ENCODE measurements around the gene WDFY2.

Gene WDFY2

GRCh38 chr13:51596541-51596940 lies 12.3 kb downstream of the WDFY2 start:
- Histone ChIP-seq H4K20me1 (ENCODE audit: insufficient read depth, low read length) (no peaks in the 10 kb centered on the region), H3K79me2 (ENCODE audit: low read length) (peaks cover 35% of the 10 kb centered on the region), H3K36me3 (replicated peaks; ENCODE audit: low read depth, low read length) (peaks cover under 1% of the 10 kb centered on the region), H3K4me2 (ENCODE audit: low read length) (no peak overlapping the region), H3K4me1 (ENCODE audit: low read length) (peaks cover 6% of the 10 kb centered on the region; the same call in 1 of the 2 replicates), H3K9me3 (ENCODE audit: insufficient read depth, low read length) (no peaks in the 10 kb centered on the region), H3K27ac (ENCODE audit: low read length) (no peak overlapping the region), H2AFZ (ENCODE audit: low read depth, low read length) (no peak overlapping the region), H3K9ac (ENCODE audit: low read length) (no peak overlapping the region), H3K27me3 (ENCODE audit: low read depth, low read length) (no peaks in the 10 kb centered on the region), H3K4me3 (ENCODE audit: low read length) (no peak overlapping the region)
- TF ChIP-seq CTCF (IDR thresholded peaks at IDR 0.05; ENCODE audit: low read depth, low read length) = no peak
- no peak for TF ChIP-seq EZH2phosphoT487 (IDR thresholded peaks at IDR 0.05; ENCODE audit: low read depth)

DNA sequence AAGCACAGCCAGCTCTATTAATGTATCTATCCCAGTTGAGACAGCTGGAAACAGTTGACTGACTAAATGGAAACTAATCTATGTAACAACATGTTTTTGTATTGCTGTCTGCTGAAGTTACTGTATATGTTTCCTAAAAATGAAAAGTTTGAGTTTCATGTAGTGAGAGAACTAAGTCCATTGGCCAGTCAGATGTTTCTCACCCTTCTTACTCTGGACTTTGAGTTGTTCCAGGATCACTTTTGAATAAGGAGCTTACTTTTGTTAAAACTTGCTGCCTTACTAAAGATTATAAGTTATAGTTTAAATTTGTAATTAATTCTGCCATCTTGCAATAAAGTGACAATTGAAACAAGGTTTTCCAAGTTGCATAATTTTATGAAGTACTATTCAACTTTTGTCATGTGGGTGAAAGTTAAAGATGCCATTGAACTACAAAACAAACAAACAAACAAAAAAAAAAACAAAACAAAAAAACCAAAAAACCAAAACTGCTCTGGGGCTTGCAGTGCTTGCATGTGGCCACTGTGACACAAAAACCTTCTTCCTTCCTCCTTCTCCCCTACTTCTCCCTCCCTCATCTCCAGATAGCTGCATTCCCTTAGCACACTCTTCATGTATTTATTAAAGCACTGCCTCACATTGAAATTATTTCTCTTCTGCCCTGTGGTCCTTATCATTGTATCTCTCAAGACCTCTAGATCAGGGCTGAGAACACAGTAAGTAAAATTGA lies 15.3 kb downstream of the WDFY2 start:
- Histone ChIP-seq H3K27me3 (ENCODE audit: low read depth, low read length) (no peaks in the 10 kb centered on the region), H3K9me3 (ENCODE audit: insufficient read depth, low read length) (no peaks in the 10 kb centered on the region), H3K79me2 (ENCODE audit: low read length) (peaks cover 25% of the 10 kb centered on the region), H2AFZ (ENCODE audit: low read depth, low read length) (no peak overlapping the region), H4K20me1 (ENCODE audit: insufficient read depth, low read length) (no peaks in the 10 kb centered on the region), H3K9ac (ENCODE audit: low read length) (no peak overlapping the region), H3K36me3 (replicated peaks; ENCODE audit: low read depth, low read length) (peaks cover 15% of the 10 kb centered on the region), H3K27ac (ENCODE audit: low read length) (no peak overlapping the region), H3K4me1 (ENCODE audit: low read length) (peaks cover 10% of the 10 kb centered on the region), H3K4me2 (ENCODE audit: low read length) (no peak overlapping the region), H3K4me3 (ENCODE audit: low read length) (no peak overlapping the region)
- TF ChIP-seq EZH2phosphoT487 (IDR thresholded peaks at IDR 0.05; ENCODE audit: low read depth) (no peak), CTCF (IDR thresholded peaks at IDR 0.05; ENCODE audit: low read depth, low read length) (no peak)

- Histone ChIP-seq H3K4me1 (ENCODE audit: low read length) (peaks cover 10% of the 10 kb centered on the region), H3K9me3 (ENCODE audit: insufficient read depth, low read length) (no peaks in the 10 kb centered on the region), H3K9ac (ENCODE audit: low read length) (no peak overlapping the region), H3K4me2 (ENCODE audit: low read length) (no peak overlapping the region), H3K36me3 (replicated peaks; ENCODE audit: low read depth, low read length) (peaks cover 15% of the 10 kb centered on the region), H3K4me3 (ENCODE audit: low read length) (no peak overlapping the region), H3K27me3 (ENCODE audit: low read depth, low read length) (no peaks in the 10 kb centered on the region), H3K27ac (ENCODE audit: low read length) (no peak overlapping the region), H4K20me1 (ENCODE audit: insufficient read depth, low read length) (no peaks in the 10 kb centered on the region), H3K79me2 (ENCODE audit: low read length) (peaks cover 21% of the 10 kb centered on the region), H2AFZ (ENCODE audit: low read depth, low read length) (no peak overlapping the region)
- TF ChIP-seq CTCF (IDR thresholded peaks at IDR 0.05; ENCODE audit: low read depth, low read length) (no peak), EZH2phosphoT487 (IDR thresholded peaks at IDR 0.05; ENCODE audit: low read depth) (no peak)
These were observed 16.4 kb downstream of the WDFY2 start for GRCh38 chr13:51600703-51601102.

DNA sequence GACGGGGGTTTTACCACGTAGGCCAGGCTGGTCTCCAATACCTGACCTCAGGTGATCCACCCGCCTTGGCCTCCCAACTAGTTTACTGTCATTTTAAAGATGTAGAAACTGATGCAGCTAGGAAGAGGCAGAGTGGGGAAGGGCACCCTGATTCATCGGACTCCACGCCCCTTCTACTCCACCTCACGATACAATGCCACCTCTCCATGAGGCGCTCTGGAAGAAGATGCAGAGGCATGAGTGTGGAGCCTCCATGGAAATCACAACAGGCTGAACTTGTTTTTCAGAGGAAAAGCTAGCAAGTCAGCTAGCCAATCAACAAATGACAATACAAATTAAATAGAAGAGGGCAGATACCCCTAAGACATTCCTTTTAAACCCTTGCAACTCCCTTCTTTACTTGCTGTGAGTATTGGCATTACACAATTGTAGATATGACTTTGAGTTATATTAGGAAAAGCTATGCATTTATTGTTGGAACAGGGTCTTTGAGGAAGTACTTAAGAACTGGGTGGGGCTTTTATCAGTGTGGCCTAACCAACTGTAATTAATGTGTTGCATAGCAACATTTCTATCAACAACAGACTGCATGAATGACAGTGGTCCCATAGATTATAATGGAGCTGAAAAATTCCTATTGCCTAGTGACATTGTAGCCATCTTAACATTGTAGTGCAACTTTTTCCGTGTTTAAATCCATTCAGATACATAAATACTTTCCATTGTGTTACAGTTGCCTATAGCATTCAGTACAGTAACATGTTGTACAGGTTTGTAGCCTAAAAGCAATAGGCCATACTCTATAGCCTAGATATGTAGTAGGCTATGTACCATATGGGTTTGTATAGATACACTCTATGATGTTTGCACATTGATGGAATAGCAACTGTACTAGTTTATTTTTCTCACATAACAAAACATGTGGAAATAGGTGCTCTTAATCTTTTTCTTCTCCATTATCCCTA lies 17.6 kb downstream of the WDFY2 start:
- Histone ChIP-seq H3K27ac (ENCODE audit: low read length) (no peak overlapping the region), H3K27me3 (ENCODE audit: low read depth, low read length) (no peaks in the 10 kb centered on the region), H3K79me2 (ENCODE audit: low read length) (peaks cover 14% of the 10 kb centered on the region), H3K4me1 (ENCODE audit: low read length) (peaks cover 4% of the 10 kb centered on the region; the same call in 1 of the 2 replicates), H3K9ac (ENCODE audit: low read length) (no peak overlapping the region), H4K20me1 (ENCODE audit: insufficient read depth, low read length) (no peaks in the 10 kb centered on the region), H3K36me3 (replicated peaks; ENCODE audit: low read depth, low read length) (peaks cover 15% of the 10 kb centered on the region), H2AFZ (ENCODE audit: low read depth, low read length) (no peak overlapping the region), H3K4me3 (ENCODE audit: low read length) (no peak overlapping the region), H3K9me3 (ENCODE audit: insufficient read depth, low read length) (no peaks in the 10 kb centered on the region), H3K4me2 (ENCODE audit: low read length) (no peak overlapping the region)
- TF ChIP-seq CTCF (IDR thresholded peaks at IDR 0.05; ENCODE audit: low read depth, low read length) = no peak
